HL-60 (cell line): ENCODE data around the gene KIF4B.

Experiments used
- CTCF ChIP-seq: IDR thresholded peaks from one replicate; pipeline ENCODE4 v1.5.1; 2011; ENCODE audit warnings: low read length, control low read depth, inconsistent platforms; ENCODE audit not compliant: insufficient read depth
- GABPA ChIP-seq: IDR thresholded peaks from 2 replicates; pipeline ENCODE4 v1.6.1; 2012; ENCODE audit warnings: low read depth
- POLR2AphosphoS5 ChIP-seq: IDR thresholded peaks from 2 replicates; pipeline ENCODE4 v1.6.1; 2012; ENCODE audit warnings: low read depth
- SPI1 ChIP-seq: IDR thresholded peaks from 2 replicates; pipeline ENCODE4 v1.6.1; 2012; ENCODE audit warnings: low read depth, mild to moderate bottlenecking, borderline replicate concordance

- TF ChIP-seq CTCF (no peak), SPI1 (no peak), GABPA (no peak), POLR2AphosphoS5 (no peak)
Measured at GRCh38 chr5:155027993-155028629, 14.6 kb downstream of the KIF4B start.
